CD4-positive, alpha-beta memory T cell (primary cell): ENCODE results near the gene ATP5PD. TPM values are rescaled to one million over a fixed set of nuclear protein-coding genes. Genes with fewer than 3 reads are reported as not detected.

Experiments
- CTCF ChIA-PET: fragments of 350-600 bp; sonication (Branson Sonifier 250); formaldehyde crosslinking; loops from one replicate; lab custom pipeline; 2021; ENCODE audit warnings: inconsistent platforms; ENCODE audit not compliant: partially characterized antibody; lab: Charles Lee
- POLR2A ChIA-PET: fragments of 350-600 bp; sonication (Branson Sonifier 250); formaldehyde crosslinking; loops from one replicate; lab custom pipeline; 2021; ENCODE audit not compliant: partially characterized antibody; lab: Charles Lee
- DNase-seq, 5 donors: peaks; one replicate each; pipeline versions ENCODE4 v3.0.0 to v3.0.0-alpha.2; 2020 to 2022; ENCODE audit warnings: mixed read lengths in 1 of 5
- H3K27ac ChIP-seq: one replicate; pipeline ENCODE4 v1.7.0; 2013; ENCODE audit warnings: low read depth, low read length
- H3K27me3 ChIP-seq: 2 replicates; pipeline ENCODE4 v1.7.0; 2013; ENCODE audit warnings: mild to moderate bottlenecking, low read length, moderate library complexity; ENCODE audit not compliant: insufficient read depth
- H3K36me3 ChIP-seq: 2 replicates; pipeline ENCODE4 v1.7.0; 2013; ENCODE audit warnings: mild to moderate bottlenecking, low read length, moderate library complexity; ENCODE audit not compliant: insufficient read depth
- H3K4me1 ChIP-seq: 2 replicates; pipeline ENCODE4 v1.7.0; 2013; ENCODE audit warnings: mild to moderate bottlenecking, low read length, moderate library complexity; ENCODE audit not compliant: insufficient read depth
- H3K4me3 ChIP-seq, 2 donors: one replicate each; pipeline ENCODE4 v1.7.0; 2013; ENCODE audit warnings: low read length in 2 of 2, mild to moderate bottlenecking in 1 of 2
- H3K9me3 ChIP-seq, 2 donors: one replicate each; pipeline ENCODE4 v1.7.0; 2013; ENCODE audit warnings: low read length in 2 of 2, control low read depth in 1 of 2; ENCODE audit not compliant: control insufficient read depth in 1 of 2
- H3K27ac Mint-ChIP-seq, 7 donors: one replicate each; pipeline ENCODE4 v1.8.0; 2020 to 2021; ENCODE audit warnings: mixed read lengths in 7 of 7, mild to moderate bottlenecking in 6 of 7, inconsistent platforms in 3 of 7, moderate library complexity in 3 of 7
- H3K27me3 Mint-ChIP-seq, 2 donors: one replicate each; pipeline ENCODE4 v1.8.0; 2020 to 2021; ENCODE audit warnings: mixed read lengths in 2 of 2
- H3K36me3 Mint-ChIP-seq, 2 donors: one replicate each; pipeline ENCODE4 v1.8.0; 2020 to 2021; ENCODE audit warnings: mixed read lengths in 2 of 2, inconsistent platforms in 1 of 2, mild to moderate bottlenecking in 1 of 2
- H3K4me1 Mint-ChIP-seq, 4 donors: one replicate each; pipeline ENCODE4 v1.8.0; 2020 to 2021; ENCODE audit warnings: mixed read lengths in 4 of 4, mild to moderate bottlenecking in 1 of 4
- H3K4me3 Mint-ChIP-seq, 8 donors: one replicate each; pipeline ENCODE4 v1.8.0; 2020 to 2021; ENCODE audit warnings: mixed read lengths in 8 of 8, mild to moderate bottlenecking in 7 of 8, moderate library complexity in 6 of 8, inconsistent platforms in 3 of 8
- H3K9me3 Mint-ChIP-seq, 8 donors: one replicate each; pipeline ENCODE4 v1.8.0; 2020 to 2021; ENCODE audit warnings: mixed read lengths in 8 of 8, mild to moderate bottlenecking in 5 of 8, inconsistent platforms in 3 of 8, moderate library complexity in 1 of 8
- intact Hi-C: fragments of 100-400 bp; cut with micrococcal nuclease; formaldehyde crosslinking; loops from one replicate; pipeline ENCODE4 v1.15.1; 2023
- polyA plus RNA-seq, 2 donors: library from polyadenylated mRNA; unstranded; fragments of 300-500 nt; fragmentation: Illumina TruSeq; gene quantifications; one replicate each; pipeline ENCODE4 v1.2.3, GENCODE V29; 2021
- total RNA-seq, 2 experiments: library from RNA; stranded (reverse); gene quantifications; one replicate each; pipeline ENCODE4 v1.2.3, GENCODE V29; 2021

The ATP5PD gene
- total and polyA plus RNA-seq, 4 experiments from 2014 or later, result 167 to 552 (median 300) TPM

DNA sequence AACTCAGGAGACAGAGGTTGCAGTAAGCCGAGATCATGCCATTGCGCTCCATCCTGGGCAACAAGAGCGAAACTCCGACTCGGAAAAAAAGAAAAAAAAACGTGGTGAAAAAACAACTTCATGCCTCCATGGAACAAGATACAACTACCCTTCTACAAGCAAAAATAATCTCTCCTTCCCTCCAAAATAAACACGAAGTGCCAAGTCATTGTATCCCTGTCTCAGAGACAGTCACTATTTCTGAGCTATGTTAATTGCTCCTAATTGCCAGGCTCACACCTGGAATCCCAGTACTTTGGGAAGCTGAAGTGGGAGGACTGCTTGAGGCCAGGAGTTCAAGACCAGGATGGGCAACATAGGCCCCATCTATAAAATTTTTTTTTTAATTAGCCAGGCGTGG lies 22.0 kb upstream of the ATP5PD start:
- Mint-ChIP-seq H3K4me3 (peak overlapping the region in 3 of 8 donors; percentile 43 to 55 (median 46)), H3K36me3 (peaks cover 9 to 10% of the 10 kb centered on the region in 2 donors), H3K27ac (peak overlapping the region in 3 of 7 donors; percentile 31 to 83 (median 70)), H3K27me3 (no peaks in the 10 kb centered on the region), H3K4me1 (peaks cover 15 to 38% (median 23%) of the 10 kb centered on the region in 4 donors), H3K9me3 (no peaks in the 10 kb centered on the region)
- Histone ChIP-seq H3K4me3 (no peak overlapping the region), H3K36me3 (peaks cover under 1% of the 10 kb centered on the region), H3K9me3 (no peaks in the 10 kb centered on the region), H3K27ac (no peak overlapping the region), H3K4me1 (peaks cover 21% of the 10 kb centered on the region), H3K27me3 (no peaks in the 10 kb centered on the region)
- intact Hi-C loops, result no loop called here
- no peak for DNase-seq
- ChIA-PET CTCF (interaction anchor here (1.0 to 2.2 kb wide), 12 partner anchors 9 to 169 kb away, joined by 3 to 12 read pairs (median 4); partner anchors contain the start of genes MRPL58 and NT5C), POLR2A (interaction anchor here (1.0 to 1.6 kb wide), 6 partner anchors 9 to 97 kb away, joined by 3 to 10 read pairs (median 4); partner anchors contain the start of genes HID1 and MRPL58)

- CTCF ChIA-PET, result interaction anchor here (0.7 to 1.9 kb wide), 12 partner anchors 10 to 233 kb away, joined by 3 to 9 read pairs (median 4); partner anchors contain the start of gene MRPL58
- Mint-ChIP-seq H3K27ac (peak overlapping the region in 6 of 7 donors; percentile 70 to 93 (median 86)), H3K9me3 (no peaks in the 10 kb centered on the region), H3K4me1 (peaks cover 15 to 38% (median 23%) of the 10 kb centered on the region in 4 donors), H3K27me3 (no peaks in the 10 kb centered on the region), H3K36me3 (peaks cover 15 to 17% of the 10 kb centered on the region in 2 donors), H3K4me3 (peak overlapping the region in 7 of 8 donors; percentile 63 to 86 (median 76))
- H3K27me3 ChIP-seq, result no peaks in the 10 kb centered on the region
- peak overlapping the region; percentile 14 for H3K27ac ChIP-seq
- DNase-seq, result peak in 3 of 5 donors; percentile 32 to 48 (median 40)
- no peak overlapping the region for H3K4me3 ChIP-seq
- no peaks in the 10 kb centered on the region for H3K9me3 ChIP-seq
- H3K4me1 ChIP-seq, result peaks cover 21% of the 10 kb centered on the region
- intact Hi-C loops, result no loop called here
- peaks cover 9% of the 10 kb centered on the region for H3K36me3 ChIP-seq
- POLR2A ChIA-PET, result interaction anchor here (0.6 to 2.2 kb wide), 17 partner anchors 8 to 194 kb away, joined by 3 to 12 read pairs (median 3); partner anchors contain the start of genes ARMC7, ATP5PD, CDR2L and GGA3
Observed at GRCh38 chr17:75067856-75068255, 21.1 kb upstream of the ATP5PD start.

GRCh38 chr17:75065562-75066151 lies 18.9 kb upstream of the ATP5PD start:
- H3K27me3 ChIP-seq, result no peaks in the 10 kb centered on the region
- peaks cover 21% of the 10 kb centered on the region for H3K4me1 ChIP-seq
- H3K36me3 ChIP-seq, result peaks cover 21% of the 10 kb centered on the region
- ChIA-PET POLR2A (interaction anchor here (1.5 kb wide), 1 partner anchor 18 kb away, joined by 4 read pairs; the partner anchor contains the start of gene KCTD2), CTCF (no interaction called here)
- H3K27ac ChIP-seq, result no peak overlapping the region
- no peaks in the 10 kb centered on the region for H3K9me3 ChIP-seq
- Mint-ChIP-seq H3K27me3 (no peaks in the 10 kb centered on the region), H3K36me3 (peaks cover 33 to 38% of the 10 kb centered on the region in 2 donors), H3K4me1 (peaks cover 15 to 38% (median 23%) of the 10 kb centered on the region in 4 donors), H3K4me3 (peak overlapping the region in 1 of 8 donors; percentile 36), H3K9me3 (no peaks in the 10 kb centered on the region), H3K27ac (peak overlapping the region in 6 of 7 donors; percentile 1 to 78 (median 54))
- no peak overlapping the region for H3K4me3 ChIP-seq
- no peak for DNase-seq
- intact Hi-C loops, result no loop called here

DNA sequence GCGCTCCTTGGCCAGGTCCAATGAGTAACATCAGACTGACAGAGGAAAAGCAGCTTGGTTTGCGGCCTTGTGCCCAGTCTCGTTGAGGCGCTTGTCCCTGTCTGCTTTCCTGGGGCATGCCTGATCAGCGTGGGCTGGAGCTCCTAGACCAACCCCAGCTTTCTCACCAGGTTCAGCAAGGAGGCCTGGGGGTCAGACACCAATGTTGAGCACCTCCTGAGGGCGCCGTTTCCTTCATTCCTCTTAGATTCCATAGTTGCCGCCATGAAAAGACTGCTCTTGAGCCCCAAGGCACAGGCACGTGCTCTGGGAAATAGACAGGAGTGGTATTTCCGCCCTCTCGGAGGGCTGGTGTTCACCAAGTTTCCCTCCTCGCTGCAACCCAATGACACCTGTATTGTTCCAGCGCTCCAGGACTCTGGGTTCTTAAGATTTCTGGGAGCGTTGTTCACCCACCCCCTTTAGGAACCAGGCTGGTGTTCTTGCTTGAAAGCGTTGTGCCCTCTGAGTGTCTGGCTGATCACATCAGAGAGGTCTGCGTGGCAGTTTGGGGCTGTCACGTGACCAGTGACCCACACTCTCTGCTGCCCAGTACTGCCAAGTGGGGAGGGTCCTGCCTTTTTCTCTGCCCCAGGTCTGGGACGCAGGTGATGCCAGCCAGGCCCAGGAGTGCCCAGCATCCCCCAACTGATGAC lies 18.2 kb upstream of the ATP5PD start:
- Histone ChIP-seq H3K27me3 (no peaks in the 10 kb centered on the region), H3K36me3 (peaks cover 28% of the 10 kb centered on the region), H3K9me3 (no peaks in the 10 kb centered on the region), H3K4me1 (peaks cover 21% of the 10 kb centered on the region), H3K4me3 (no peak overlapping the region), H3K27ac (no peak overlapping the region)
- intact Hi-C loops, result no loop called here
- peak overlapping the region in 4 of 7 donors; percentile 8 to 48 (median 28) for H3K27ac Mint-ChIP-seq
- no peaks in the 10 kb centered on the region for H3K9me3 Mint-ChIP-seq
- peaks cover 36 to 42% of the 10 kb centered on the region in 2 donors for H3K36me3 Mint-ChIP-seq
- CTCF ChIA-PET, result interaction anchor here (1.8 kb wide), 1 partner anchor 49 kb away, joined by 6 read pairs; no protein-coding TSS in a partner anchor
- H3K4me3 Mint-ChIP-seq, result no peak overlapping the region
- peaks cover 17 to 38% (median 23%) of the 10 kb centered on the region in 4 donors for H3K4me1 Mint-ChIP-seq
- POLR2A ChIA-PET, result no interaction called here
- no peaks in the 10 kb centered on the region for H3K27me3 Mint-ChIP-seq
- no peak for DNase-seq

DNA sequence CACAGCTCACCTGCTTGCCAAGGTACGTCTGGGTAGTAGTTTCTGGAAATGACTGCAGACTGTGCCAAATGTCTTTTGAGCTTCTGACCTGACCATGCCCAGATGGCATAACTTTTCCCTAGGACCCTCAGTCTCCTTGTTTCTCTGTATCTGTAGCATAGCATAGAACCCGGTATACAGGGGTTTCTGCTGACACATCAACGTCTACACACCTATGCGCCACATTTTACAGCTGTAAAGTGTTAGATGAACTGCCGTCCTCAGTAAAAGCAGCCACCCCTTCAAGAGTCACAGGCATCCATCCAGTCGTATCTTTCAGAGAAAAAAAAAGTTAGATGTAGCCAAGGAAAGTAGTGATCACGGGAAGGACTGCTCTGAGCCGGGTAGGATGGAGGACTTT lies 17.7 kb upstream of the ATP5PD start:
- H3K36me3 Mint-ChIP-seq, result peaks cover 42 to 47% of the 10 kb centered on the region in 2 donors
- ChIA-PET CTCF (interaction anchor here (0.8 to 1.8 kb wide), 2 partner anchors 49 to 137 kb away, joined by 5 to 6 read pairs; no protein-coding TSS in a partner anchor), POLR2A (interaction anchor here (1.4 kb wide), 1 partner anchor 12 kb away, joined by 3 read pairs; no protein-coding TSS in a partner anchor)
- no peaks in the 10 kb centered on the region for H3K27me3 Mint-ChIP-seq
- no peak overlapping the region for H3K4me3 Mint-ChIP-seq
- Histone ChIP-seq H3K4me1 (peaks cover 21% of the 10 kb centered on the region), H3K36me3 (peaks cover 33% of the 10 kb centered on the region), H3K9me3 (no peaks in the 10 kb centered on the region), H3K4me3 (no peak overlapping the region), H3K27ac (no peak overlapping the region), H3K27me3 (no peaks in the 10 kb centered on the region)
- peak overlapping the region in 3 of 7 donors; percentile 17 to 37 (median 35) for H3K27ac Mint-ChIP-seq
- no peak for DNase-seq
- intact Hi-C loops, result no loop called here
- peaks cover 20 to 44% (median 24%) of the 10 kb centered on the region in 4 donors for H3K4me1 Mint-ChIP-seq
- no peaks in the 10 kb centered on the region for H3K9me3 Mint-ChIP-seq

DNA sequence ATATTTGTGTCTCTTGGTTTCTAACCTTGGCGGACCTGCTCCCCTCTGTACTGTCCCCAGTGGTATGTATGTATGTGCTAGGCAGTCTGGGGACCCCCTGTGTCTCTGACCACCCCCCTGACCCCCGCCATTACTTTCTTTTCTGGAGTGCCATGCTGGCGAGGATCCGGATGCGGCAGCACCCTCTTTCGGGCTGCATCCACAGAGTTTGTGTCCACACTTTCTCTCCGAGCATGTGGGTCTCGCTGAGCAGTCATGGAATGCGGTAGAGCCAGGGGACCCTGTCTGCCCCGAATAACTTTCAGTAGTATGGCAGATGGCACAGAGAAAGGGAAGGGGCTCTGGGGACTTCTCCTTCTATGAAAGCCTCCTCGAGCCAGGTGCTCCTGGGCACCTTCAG lies 17.3 kb upstream of the ATP5PD start:
- CTCF ChIA-PET, result interaction anchor here (0.8 to 1.8 kb wide), 2 partner anchors 50 to 138 kb away, joined by 5 to 6 read pairs; no protein-coding TSS in a partner anchor

More for the DNA sequence above, 17.3 kb upstream of the ATP5PD start:
- Mint-ChIP-seq H3K4me1 (peaks cover 20 to 46% (median 24%) of the 10 kb centered on the region in 4 donors), H3K27me3 (no peaks in the 10 kb centered on the region), H3K4me3 (no peak overlapping the region), H3K9me3 (no peaks in the 10 kb centered on the region), H3K27ac (peak overlapping the region in 1 of 7 donors; percentile 46), H3K36me3 (peaks cover 43 to 50% of the 10 kb centered on the region in 2 donors)
- Histone ChIP-seq H3K4me3 (no peak overlapping the region), H3K27ac (no peak overlapping the region), H3K4me1 (peaks cover 21% of the 10 kb centered on the region), H3K9me3 (no peaks in the 10 kb centered on the region), H3K36me3 (peaks cover 37% of the 10 kb centered on the region), H3K27me3 (no peaks in the 10 kb centered on the region)
- no peak for DNase-seq
- POLR2A ChIA-PET, result interaction anchor here (0.9 to 1.4 kb wide), 2 partner anchors 13 to 23 kb away, joined by 3 read pairs; no protein-coding TSS in a partner anchor
- intact Hi-C loops, result no loop called here
